HepG2 (cell line): Measurements from ENCODE around the gene FGFBP2. TPM values are rescaled to one million over a fixed set of nuclear protein-coding genes. Genes with fewer than 3 reads are reported as not detected.

Experiments used
- ATAC-seq: fragments of 200-7000 bp; cut with Tn5 transposase; 3 replicates; pipeline ENCODE4 v1.9.1; 2020; ENCODE audit warnings: mild to moderate bottlenecking, moderate library complexity
- BruUV-seq: library from RNA; stranded (reverse); fragments of 400-500 nt; replicated peaks from 2 replicates; lab custom pipeline; 2021; lab: Mats Ljungman, UMichigan
- CTCF ChIA-PET: fragments of 300-600 bp; formaldehyde crosslinking; extraction: SDS; loops from one replicate; lab custom pipeline; 2021; ENCODE audit warnings: low total read pairs, inconsistent platforms, low intra/inter-chr PET ratio; lab: Yijun Ruan, JAX
- POLR2A ChIA-PET: fragments of 350-600 bp; sonication (Branson Sonifier 250); formaldehyde crosslinking; loops from one replicate; lab custom pipeline; 2020; ENCODE audit warnings: antibody characterized with exemption, inconsistent platforms; lab: Yijun Ruan, JAX
- DNase-seq: peaks from one replicate; pipeline ENCODE4 v3.0.0-alpha.2; 2015; ENCODE audit warnings: low spot score
- FAIRE-seq: peaks from 3 replicates; lab custom pipeline; 2011; peaks lifted over from hg19 to GRCh38; lab: Jason Lieb, UNC
- H2AFZ ChIP-seq: one replicate; pipeline ENCODE4 v1.6.1; 2011; ENCODE audit warnings: low read length, inconsistent platforms
- H3K27ac ChIP-seq: fragments of 300-600 bp; 3 replicates; pipeline ENCODE4 v1.8.0; 2011; ENCODE audit warnings: mixed run types, mild to moderate bottlenecking, mixed read lengths, low read length, inconsistent platforms; ENCODE audit not compliant: insufficient read depth; ENCODE audit errors: extremely low read length
- H3K27me3 ChIP-seq, 2 experiments: fragments of 200-600 bp in 1 of 2; 2 replicates in 1 of 2; 3 replicates in 1 of 2; pipeline versions ENCODE4 v1.6.0 to v1.8.0; 2011; ENCODE audit warnings: low read length in 2 of 2, mild to moderate bottlenecking in 2 of 2, moderate library complexity in 2 of 2, inconsistent platforms in 1 of 2; ENCODE audit not compliant: insufficient read depth in 2 of 2, control insufficient read depth in 1 of 2
- H3K36me3 ChIP-seq, 2 experiments: fragments of 200-600 bp in 1 of 2; replicated peaks in 1 of 2; 2 replicates in 1 of 2; 3 replicates in 1 of 2; pipeline versions ENCODE4 v1.5.1 to v1.8.0; 2011; ENCODE audit warnings: low read length in 2 of 2, inconsistent platforms in 1 of 2; ENCODE audit not compliant: insufficient read depth in 2 of 2, control insufficient read depth in 1 of 2
- H3K4me1 ChIP-seq: 2 replicates; pipeline ENCODE4 v1.5.1; 2012; ENCODE audit warnings: low read length, inconsistent platforms; ENCODE audit not compliant: insufficient read depth
- H3K4me2 ChIP-seq: 2 replicates; pipeline ENCODE4 v1.6.0; 2011; ENCODE audit warnings: low read depth, low read length, inconsistent platforms
- H3K4me3 ChIP-seq, 3 experiments: fragments of 200-600 bp in 1 of 3; sonication (generic), shearing (Covaris generic) in 1 of 3; replicated peaks in 1 of 3; 2 replicates each; pipeline ENCODE4 v1.5.1; 2011 to 2016; ENCODE audit warnings: low read length in 3 of 3, inconsistent platforms in 2 of 3, low read depth in 2 of 3, mild to moderate bottlenecking in 2 of 3, control low read depth in 1 of 3, mixed read lengths in 1 of 3; ENCODE audit not compliant: insufficient read depth in 1 of 3
- H3K79me2 ChIP-seq: one replicate; pipeline ENCODE4 v1.6.1; 2011; ENCODE audit warnings: low read length, inconsistent platforms; ENCODE audit not compliant: insufficient read depth
- H3K9ac ChIP-seq: 2 replicates; pipeline ENCODE4 v1.6.0; 2011; ENCODE audit warnings: mild to moderate bottlenecking, low read depth, low read length, inconsistent platforms; ENCODE audit not compliant: insufficient read depth
- H3K9me3 ChIP-seq: 2 replicates; pipeline ENCODE4 v1.5.1; 2012; ENCODE audit warnings: mild to moderate bottlenecking, low read length
- H4K20me1 ChIP-seq: 2 replicates; pipeline ENCODE4 v1.6.0; 2011; ENCODE audit warnings: inconsistent platforms, mild to moderate bottlenecking, low read length, moderate library complexity; ENCODE audit not compliant: insufficient read depth
- FOSL1 ChIP-seq: sonication (generic); formaldehyde crosslinking; IDR thresholded peaks from 2 replicates; pipeline ENCODE4 v1.9.0; 2021; ENCODE audit warnings: missing genetic modification reagents, borderline replicate concordance
- LCORL ChIP-seq, 2 experiments: fragments of 450-650 bp in 1 of 2; sonication (generic) in 1 of 2; formaldehyde crosslinking in 1 of 2; IDR thresholded peaks; 2 replicates each; pipeline versions ENCODE4 v1.5.0 to v1.6.1; 2017 to 2020; ENCODE audit warnings: antibody characterized with exemption in 1 of 2, missing genetic modification reagents in 1 of 2
- ZFP36L1 ChIP-seq: sonication (generic); formaldehyde crosslinking; IDR thresholded peaks from 2 replicates; pipeline ENCODE4 v1.8.0; 2022; ENCODE audit warnings: mild to moderate bottlenecking, missing genetic modification reagents, moderate library complexity
- ZNF709 ChIP-seq: sonication (generic); formaldehyde crosslinking; IDR thresholded peaks from 2 replicates; pipeline ENCODE4 v1.5.0; 2020; ENCODE audit warnings: mild to moderate bottlenecking, missing genetic modification reagents
- ZNF746 ChIP-seq: sonication (generic); formaldehyde crosslinking; IDR thresholded peaks from 2 replicates; pipeline ENCODE4 v1.8.0; 2022; ENCODE audit warnings: mild to moderate bottlenecking, missing genetic modification reagents
- WGBS: methylation state at CpG from one replicate; pipeline ENCODE4 v1.1.6; 2017; ENCODE audit warnings: low lambda C conversion rate; 5-methylcytosine and 5-hydroxymethylcytosine counted together
- in situ Hi-C: cut with HindIII; loops from 2 replicates; pipeline ENCODE4 v1.10.0; 2017; ENCODE audit warnings: low pct_unique_long_range_greater_than_20kb; ENCODE audit not compliant: extremely low pct_ligation_motif_present
- intact Hi-C: fragments of 100-400 bp; cut with micrococcal nuclease; formaldehyde crosslinking; loops from one replicate; pipeline ENCODE4 v1.10.0; 2022; ENCODE audit not compliant: unreplicated experiment
- polyA plus RNA-seq, 8 experiments: library from polyadenylated mRNA; depleted of rRNA in 3 of 8; stranded (reverse) in 7 of 8; unstranded in 1 of 8; fragments of >200 nt; fragmentation: Illumina TruSeq in 4 of 8; extraction: Trizol in 4 of 8; gene quantifications; 2 replicates each; pipeline versions ENCODE4 v1.2.1 to v1.2.3, GENCODE V29; 2011 to 2016; ENCODE audit warnings: low read depth in 4 of 8, missing spikeins in 1 of 8, mixed read lengths in 1 of 8; ENCODE audit not compliant: insufficient read depth in 1 of 8
- total RNA-seq, 5 experiments: library from RNA; depleted of rRNA; stranded (reverse); fragments of >200 nt; fragmentation: Illumina TruSeq; extraction: Trizol; gene quantifications; 2 replicates each; pipeline ENCODE4 v1.2.3, GENCODE V29; 2016; ENCODE audit warnings: low read depth in 1 of 5
- TF ChIP-seq, protein P1 (sequence below): sonication (generic); formaldehyde crosslinking; IDR thresholded peaks from 2 replicates; pipeline ENCODE4 v1.9.0; 2021; ENCODE audit warnings: mild to moderate bottlenecking, missing genetic modification reagents
- TF ChIP-seq, protein P2 (sequence below): sonication (generic); formaldehyde crosslinking; conservative IDR thresholded peaks from 2 replicates; pipeline ENCODE4 v1.4.0; 2020; ENCODE audit warnings: missing genetic modification reagents

FGFBP2 gene
- total and polyA plus RNA-seq, 2 of the 13 experiments (the other 11 are each of a cell fraction or from before 2014, with no cell fraction given) = not detected

DNA sequence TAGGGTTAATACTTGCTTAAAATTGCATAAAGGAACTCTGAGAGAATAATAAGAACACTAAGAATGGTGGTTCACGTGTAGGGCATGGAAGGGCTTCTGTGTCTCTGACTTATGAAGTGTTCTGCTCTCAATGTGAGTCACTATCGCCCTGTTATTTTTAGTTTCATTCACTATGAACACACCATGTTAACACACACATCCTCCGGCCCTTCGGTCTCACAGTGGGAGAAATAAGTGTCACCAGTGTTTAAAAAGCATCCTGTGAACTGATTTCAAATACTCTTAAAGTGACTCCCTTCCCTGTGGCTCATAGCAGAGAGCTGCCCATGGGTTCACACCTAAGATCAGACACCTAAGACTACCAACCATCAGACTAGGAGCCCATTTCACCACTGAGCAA lies 33.8 kb upstream of the FGFBP2 start:
- Histone ChIP-seq H3K4me2 (no peak overlapping the region), H3K27me3 (no peaks in the 10 kb centered on the region), H3K79me2 (no peaks in the 10 kb centered on the region), H3K36me3 (no peaks in the 10 kb centered on the region), H3K27ac (no peak overlapping the region), H3K9ac (no peak overlapping the region), H2AFZ (no peak overlapping the region), H3K4me1 (no peaks in the 10 kb centered on the region), H4K20me1 (no peaks in the 10 kb centered on the region), H3K9me3 (no peaks in the 10 kb centered on the region), H3K4me3 (no peak overlapping the region)
- WGBS = 60% methylated on average over 4 of the region's 4 CpGs
- intact Hi-C loops (no loop called here), in situ Hi-C loops (no loop called here)
- DNase-seq (no peak), FAIRE-seq (no peak), ATAC-seq (no peak)
- no TSS peak for BruUV-seq
- POLR2A ChIA-PET = no interaction called here
- CTCF ChIA-PET = no interaction called here
- no peak for TF ChIP-seq ZFP36L1
- no peak for TF ChIP-seq LCORL (IDR thresholded peaks at IDR 0.05)
- no peak for TF ChIP-seq LCORL (CRISPR knock-in tag; IDR thresholded peaks at IDR 0.05)

DNA sequence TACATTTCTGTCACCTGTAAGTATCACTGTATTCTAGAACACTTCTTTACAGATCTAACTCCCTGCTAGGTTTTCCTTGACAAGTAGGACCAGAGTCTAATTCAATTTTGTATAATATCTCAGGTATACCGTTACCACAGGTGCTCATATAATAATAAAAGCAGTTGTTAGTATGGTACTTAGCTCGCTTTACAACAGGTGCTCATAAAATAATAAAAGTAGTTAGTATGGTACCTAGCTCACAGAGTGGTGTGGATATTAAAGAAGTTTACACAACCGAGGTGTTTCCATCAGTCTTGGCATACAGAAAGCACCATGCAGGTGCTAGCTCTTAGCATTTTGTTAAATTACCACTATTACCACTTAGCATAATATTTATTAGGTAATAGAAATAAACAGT lies 32.9 kb upstream of the FGFBP2 start:
- in situ Hi-C loops = no loop called here
- intact Hi-C loops = no loop called here
- ChIA-PET POLR2A (no interaction called here), CTCF (no interaction called here)
- Histone ChIP-seq H3K4me1 (no peaks in the 10 kb centered on the region), H3K4me3 (no peak overlapping the region), H3K9me3 (no peaks in the 10 kb centered on the region), H4K20me1 (no peaks in the 10 kb centered on the region), H2AFZ (no peak overlapping the region), H3K79me2 (no peaks in the 10 kb centered on the region), H3K27me3 (no peaks in the 10 kb centered on the region), H3K4me2 (no peak overlapping the region), H3K36me3 (no peaks in the 10 kb centered on the region), H3K9ac (no peak overlapping the region), H3K27ac (no peak overlapping the region)
- FAIRE-seq (no peak), ATAC-seq (no peak), DNase-seq (no peak)
- no TSS peak for BruUV-seq
- TF ChIP-seq FOSL1 (CRISPR knock-in tag) (no peak), ZNF746 (no peak), ZNF709 (no peak)
- TF ChIP-seq, protein P1, sequence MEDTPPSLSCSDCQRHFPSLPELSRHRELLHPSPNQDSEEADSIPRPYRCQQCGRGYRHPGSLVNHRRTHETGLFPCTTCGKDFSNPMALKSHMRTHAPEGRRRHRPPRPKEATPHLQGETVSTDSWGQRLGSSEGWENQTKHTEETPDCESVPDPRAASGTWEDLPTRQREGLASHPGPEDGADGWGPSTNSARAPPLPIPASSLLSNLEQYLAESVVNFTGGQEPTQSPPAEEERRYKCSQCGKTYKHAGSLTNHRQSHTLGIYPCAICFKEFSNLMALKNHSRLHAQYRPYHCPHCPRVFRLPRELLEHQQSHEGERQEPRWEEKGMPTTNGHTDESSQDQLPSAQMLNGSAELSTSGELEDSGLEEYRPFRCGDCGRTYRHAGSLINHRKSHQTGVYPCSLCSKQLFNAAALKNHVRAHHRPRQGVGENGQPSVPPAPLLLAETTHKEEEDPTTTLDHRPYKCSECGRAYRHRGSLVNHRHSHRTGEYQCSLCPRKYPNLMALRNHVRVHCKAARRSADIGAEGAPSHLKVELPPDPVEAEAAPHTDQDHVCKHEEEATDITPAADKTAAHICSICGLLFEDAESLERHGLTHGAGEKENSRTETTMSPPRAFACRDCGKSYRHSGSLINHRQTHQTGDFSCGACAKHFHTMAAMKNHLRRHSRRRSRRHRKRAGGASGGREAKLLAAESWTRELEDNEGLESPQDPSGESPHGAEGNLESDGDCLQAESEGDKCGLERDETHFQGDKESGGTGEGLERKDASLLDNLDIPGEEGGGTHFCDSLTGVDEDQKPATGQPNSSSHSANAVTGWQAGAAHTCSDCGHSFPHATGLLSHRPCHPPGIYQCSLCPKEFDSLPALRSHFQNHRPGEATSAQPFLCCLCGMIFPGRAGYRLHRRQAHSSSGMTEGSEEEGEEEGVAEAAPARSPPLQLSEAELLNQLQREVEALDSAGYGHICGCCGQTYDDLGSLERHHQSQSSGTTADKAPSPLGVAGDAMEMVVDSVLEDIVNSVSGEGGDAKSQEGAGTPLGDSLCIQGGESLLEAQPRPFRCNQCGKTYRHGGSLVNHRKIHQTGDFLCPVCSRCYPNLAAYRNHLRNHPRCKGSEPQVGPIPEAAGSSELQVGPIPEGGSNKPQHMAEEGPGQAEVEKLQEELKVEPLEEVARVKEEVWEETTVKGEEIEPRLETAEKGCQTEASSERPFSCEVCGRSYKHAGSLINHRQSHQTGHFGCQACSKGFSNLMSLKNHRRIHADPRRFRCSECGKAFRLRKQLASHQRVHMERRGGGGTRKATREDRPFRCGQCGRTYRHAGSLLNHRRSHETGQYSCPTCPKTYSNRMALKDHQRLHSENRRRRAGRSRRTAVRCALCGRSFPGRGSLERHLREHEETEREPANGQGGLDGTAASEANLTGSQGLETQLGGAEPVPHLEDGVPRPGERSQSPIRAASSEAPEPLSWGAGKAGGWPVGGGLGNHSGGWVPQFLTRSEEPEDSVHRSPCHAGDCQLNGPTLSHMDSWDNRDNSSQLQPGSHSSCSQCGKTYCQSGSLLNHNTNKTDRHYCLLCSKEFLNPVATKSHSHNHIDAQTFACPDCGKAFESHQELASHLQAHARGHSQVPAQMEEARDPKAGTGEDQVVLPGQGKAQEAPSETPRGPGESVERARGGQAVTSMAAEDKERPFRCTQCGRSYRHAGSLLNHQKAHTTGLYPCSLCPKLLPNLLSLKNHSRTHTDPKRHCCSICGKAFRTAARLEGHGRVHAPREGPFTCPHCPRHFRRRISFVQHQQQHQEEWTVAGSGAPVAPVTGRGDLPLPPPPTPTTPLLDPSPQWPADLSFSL (CRISPR knock-in tag) = no peak
- TF ChIP-seq, protein P2, sequence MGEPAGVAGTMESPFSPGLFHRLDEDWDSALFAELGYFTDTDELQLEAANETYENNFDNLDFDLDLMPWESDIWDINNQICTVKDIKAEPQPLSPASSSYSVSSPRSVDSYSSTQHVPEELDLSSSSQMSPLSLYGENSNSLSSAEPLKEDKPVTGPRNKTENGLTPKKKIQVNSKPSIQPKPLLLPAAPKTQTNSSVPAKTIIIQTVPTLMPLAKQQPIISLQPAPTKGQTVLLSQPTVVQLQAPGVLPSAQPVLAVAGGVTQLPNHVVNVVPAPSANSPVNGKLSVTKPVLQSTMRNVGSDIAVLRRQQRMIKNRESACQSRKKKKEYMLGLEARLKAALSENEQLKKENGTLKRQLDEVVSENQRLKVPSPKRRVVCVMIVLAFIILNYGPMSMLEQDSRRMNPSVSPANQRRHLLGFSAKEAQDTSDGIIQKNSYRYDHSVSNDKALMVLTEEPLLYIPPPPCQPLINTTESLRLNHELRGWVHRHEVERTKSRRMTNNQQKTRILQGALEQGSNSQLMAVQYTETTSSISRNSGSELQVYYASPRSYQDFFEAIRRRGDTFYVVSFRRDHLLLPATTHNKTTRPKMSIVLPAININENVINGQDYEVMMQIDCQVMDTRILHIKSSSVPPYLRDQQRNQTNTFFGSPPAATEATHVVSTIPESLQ (CRISPR knock-in tag) = no peak
- whole genome bisulfite sequencing = 36% methylated on average over 3 of the region's 3 CpGs
